K562 (cell line): ENCODE data around the gene EML1. TPM values are rescaled to one million over a fixed set of nuclear protein-coding genes. Genes with fewer than 3 reads are reported as not detected.

Experiments used
- ATAC-seq: fragments of 200-7000 bp; cut with Tn5 transposase; 3 replicates; pipeline ENCODE4 v1.9.1; 2020; ENCODE audit warnings: moderate library complexity
- BruUV-seq: library from RNA; stranded (reverse); fragments of 400-500 nt; replicated peaks from 2 replicates; lab custom pipeline; 2021; lab: Mats Ljungman, UMichigan
- CTCF ChIA-PET: fragments of 300-600 bp; formaldehyde crosslinking; extraction: SDS; loops from one replicate; lab custom pipeline; 2021; ENCODE audit warnings: low intra/inter-chr PET ratio; lab: Yijun Ruan, JAX
- POLR2A ChIA-PET: fragments of 300-600, 350-650 bp; sonication (Branson Sonifier 250); formaldehyde crosslinking; extraction: SDS; loops from one replicate; lab custom pipeline; 2021; ENCODE audit warnings: antibody characterized with exemption, inconsistent platforms; lab: Yijun Ruan, JAX
- DNase-seq, 4 experiments: peaks; one replicate each; pipeline versions ENCODE4 v3.0.0 to v3.0.0-alpha.2; 2011 to 2018; ENCODE audit warnings: low spot score in 3 of 4, mixed read lengths in 3 of 4; ENCODE audit errors: extremely low read depth in 1 of 4
- FAIRE-seq: peaks from 2 replicates; lab custom pipeline; 2011; peaks lifted over from hg19 to GRCh38; lab: Jason Lieb, UNC
- H2AFZ ChIP-seq: 2 replicates; pipeline ENCODE4 v1.6.0; 2011; ENCODE audit warnings: low read depth, low read length, control low read depth, inconsistent platforms
- H3K27ac ChIP-seq: fragments of 200-600 bp; 3 replicates; pipeline ENCODE4 v1.8.0; 2011; ENCODE audit warnings: low read depth, mild to moderate bottlenecking, control low read depth, inconsistent platforms, low read length, moderate library complexity, mixed read lengths; ENCODE audit errors: extremely low read depth
- H3K27me3 ChIP-seq, 2 experiments: fragments of 300-600 bp in 1 of 2; 2 replicates in 1 of 2; 3 replicates in 1 of 2; pipeline versions ENCODE4 v1.6.0 to v1.8.0; 2011; ENCODE audit warnings: inconsistent platforms in 2 of 2, low read length in 2 of 2, mild to moderate bottlenecking in 1 of 2, mixed read lengths in 1 of 2, moderate library complexity in 1 of 2; ENCODE audit not compliant: control insufficient read depth in 2 of 2, insufficient read depth in 2 of 2
- H3K36me3 ChIP-seq: fragments of 300-600 bp; 3 replicates; pipeline ENCODE4 v1.8.0; 2011; ENCODE audit warnings: mild to moderate bottlenecking, low read length, inconsistent platforms; ENCODE audit not compliant: control insufficient read depth, insufficient read depth
- H3K4me1 ChIP-seq, 2 experiments: fragments of 200-600 bp in 1 of 2; replicated peaks in 1 of 2; 2 replicates in 1 of 2; 3 replicates in 1 of 2; pipeline versions ENCODE4 v1.5.1 to v1.8.0; 2011; ENCODE audit warnings: inconsistent platforms in 2 of 2, low read length in 2 of 2, mild to moderate bottlenecking in 1 of 2, mixed read lengths in 1 of 2, moderate library complexity in 1 of 2; ENCODE audit not compliant: control insufficient read depth in 2 of 2, insufficient read depth in 2 of 2
- H3K4me2 ChIP-seq: 2 replicates; pipeline ENCODE4 v1.6.1; 2011; ENCODE audit warnings: low read length, control low read depth, inconsistent platforms, mixed read lengths; ENCODE audit not compliant: insufficient read depth
- H3K4me3 ChIP-seq: fragments of 200-600 bp; sonication (generic), shearing (Covaris generic); 2 replicates; pipeline ENCODE4 v1.5.1; 2016; ENCODE audit warnings: control low read depth, inconsistent platforms
- H3K79me2 ChIP-seq: fragments of 200-600 bp; 3 replicates; pipeline ENCODE4 v1.8.0; 2011; ENCODE audit warnings: low read length, inconsistent platforms; ENCODE audit not compliant: control insufficient read depth, insufficient read depth
- H3K9ac ChIP-seq, 2 experiments: 2 replicates each; pipeline versions ENCODE4 v1.6.0 to v1.6.1; 2011; ENCODE audit warnings: low read depth in 2 of 2, low read length in 2 of 2, control low read depth in 1 of 2, inconsistent platforms in 1 of 2, mild to moderate bottlenecking in 1 of 2, mixed read lengths in 1 of 2; ENCODE audit not compliant: insufficient read depth in 1 of 2
- H3K9me1 ChIP-seq: one replicate; pipeline ENCODE4 v1.6.0; 2011; ENCODE audit warnings: inconsistent platforms, mild to moderate bottlenecking, low read length, moderate library complexity; ENCODE audit not compliant: control insufficient read depth, insufficient read depth
- H3K9me3 ChIP-seq: replicated peaks from 2 replicates; pipeline ENCODE4 v1.5.1; 2011; ENCODE audit warnings: low read depth, low read length, inconsistent platforms; ENCODE audit not compliant: control insufficient read depth, insufficient read depth
- H4K20me1 ChIP-seq: replicated peaks from 2 replicates; pipeline ENCODE4 v1.6.1; 2011; ENCODE audit warnings: low read length, inconsistent platforms, mixed read lengths; ENCODE audit not compliant: control insufficient read depth, insufficient read depth
- ESRRB ChIP-seq: fragments of 250-450 bp; sonication (Bioruptor Pico); IDR thresholded peaks from 2 replicates; pipeline ENCODE4 v1.5.0; 2020; ENCODE audit warnings: mild to moderate bottlenecking, moderate library complexity, borderline replicate concordance
- PRPF4 ChIP-seq: fragments of 200-400 bp; formaldehyde crosslinking; IDR thresholded peaks from one replicate; pipeline ENCODE4 v1.6.1; 2017; ENCODE audit warnings: low read length, low read depth, mild to moderate bottlenecking; ENCODE audit not compliant: insufficient read depth, poor library complexity, severe bottlenecking
- WGBS: fragments of 100-300 bp; shearing (Covaris generic); methylation state at CpG from one replicate; pipeline ENCODE4 v1.1.6; 2016; ENCODE audit warnings: low coverage, mixed read lengths; ENCODE audit not compliant: insufficient coverage; ENCODE audit errors: missing lambda C conversion rate; 5-methylcytosine and 5-hydroxymethylcytosine counted together
- in situ Hi-C: fragments of 300-500 bp; cut with MboI; formaldehyde crosslinking; loops from 4 replicates; pipeline ENCODE4 v1.15.0; 2018; ENCODE audit warnings: inconsistent platforms, mixed read lengths
- intact Hi-C: fragments of 100-400 bp; cut with micrococcal nuclease; formaldehyde crosslinking; loops from 2 replicates; pipeline ENCODE4 v1.14.2; 2022
- polyA plus RNA-seq, 8 experiments: library from polyadenylated mRNA; depleted of rRNA in 4 of 8; stranded (reverse) in 5 of 8; unstranded in 3 of 8; fragments of >200 nt; fragmentation: Nextera tagmentation in 2 of 8; fragmentation: Illumina TruSeq in 1 of 8; extraction: Ambion mirVana in 2 of 8; extraction: Trizol in 1 of 8; gene quantifications; 2 replicates each; pipeline versions ENCODE4 v1.2.1 to v1.2.3, GENCODE V29; 2011 to 2014; ENCODE audit warnings: inconsistent platforms in 1 of 8, missing spikeins in 1 of 8
- total RNA-seq, 7 experiments: library from RNA; depleted of rRNA in 6 of 7; stranded (reverse); fragments of >200 nt in 6 of 7; fragmentation: Illumina TruSeq in 2 of 7; extraction: Trizol in 2 of 7; gene quantifications; 2 replicates each; pipeline versions ENCODE4 v1.2.1 to v1.2.3, GENCODE V29; 2011 to 2021; ENCODE audit warnings: low replicate concordance in 1 of 7

EML1 gene
- total and polyA plus RNA-seq, 9 of the 15 experiments (the other 6 are each of a cell fraction or from before 2014, with no cell fraction given): 0.01 to 0.35 (median 0.07) TPM; not detected in 2

- no peak for FAIRE-seq
- Histone ChIP-seq H3K27ac (no peak overlapping the region), H3K9me1 (no peaks in the 10 kb centered on the region), H3K4me1 (peaks cover 0 to 5% of the 10 kb centered on the region in 2 experiments; a peak in 2 of 5 replicates), H4K20me1 (no peaks in the 10 kb centered on the region; the same call in 1 of the 2 replicates), H3K9me3 (no peaks in the 10 kb centered on the region), H3K36me3 (no peaks in the 10 kb centered on the region), H3K4me2 (no peak overlapping the region), H2AFZ (no peak overlapping the region), H3K79me2 (no peaks in the 10 kb centered on the region), H3K4me3 (no peak overlapping the region), H3K9ac (no peak overlapping the region), H3K27me3 (peaks cover 3 to 76% of the 10 kb centered on the region in 2 experiments; a peak in 4 of 5 replicates)
- POLR2A ChIA-PET: interaction anchor here (0.6 to 1.1 kb wide), 3 partner anchors 12 to 529 kb away, joined by 3 read pairs; no protein-coding TSS in a partner anchor
- ATAC-seq: no peak
- TF ChIP-seq PRPF4: no peak
- no peak for TF ChIP-seq ESRRB (CRISPR knock-in tag)
- CTCF ChIA-PET: no interaction called here
- in situ Hi-C loops: no loop called here
- no TSS peak for BruUV-seq
- 2% methylated on average over 7 of the region's 9 CpGs for WGBS
- intact Hi-C loops: no loop called here
- DNase-seq: no peak
Observed at GRCh38 chr14:99752486-99753121, 40.6 kb upstream of the EML1 start.
